Transverse colon (tissue), 3 donors: ENCODE measurements around the gene IL1RAPL1.

Source experiments
- EP300 ChIP-seq: sonication (generic); formaldehyde crosslinking; IDR thresholded peaks from one replicate; pipeline ENCODE4 v1.6.1; 2017; ENCODE audit warnings: antibody characterized with exemption, low read depth
- POLR2A ChIP-seq: fragments of 450-650 bp; IDR thresholded peaks from one replicate; pipeline ENCODE4 v1.6.1; 2016; ENCODE audit warnings: antibody characterized with exemption, mild to moderate bottlenecking, moderate library complexity
- TF ChIP-seq, protein P1 (sequence below), 5 experiments: fragments of 200-600 bp in 3 of 5; fragments of 450-650 bp in 2 of 5; sonication (generic) in 3 of 5; IDR thresholded peaks; 1 replicate in 2 of 5; 2 replicates in 3 of 5; pipeline ENCODE4 v1.5.1; 2016 to 2017; ENCODE audit warnings: antibody characterized with exemption in 5 of 5, inconsistent platforms in 3 of 5, mild to moderate bottlenecking in 2 of 5, moderate library complexity in 1 of 5

DNA sequence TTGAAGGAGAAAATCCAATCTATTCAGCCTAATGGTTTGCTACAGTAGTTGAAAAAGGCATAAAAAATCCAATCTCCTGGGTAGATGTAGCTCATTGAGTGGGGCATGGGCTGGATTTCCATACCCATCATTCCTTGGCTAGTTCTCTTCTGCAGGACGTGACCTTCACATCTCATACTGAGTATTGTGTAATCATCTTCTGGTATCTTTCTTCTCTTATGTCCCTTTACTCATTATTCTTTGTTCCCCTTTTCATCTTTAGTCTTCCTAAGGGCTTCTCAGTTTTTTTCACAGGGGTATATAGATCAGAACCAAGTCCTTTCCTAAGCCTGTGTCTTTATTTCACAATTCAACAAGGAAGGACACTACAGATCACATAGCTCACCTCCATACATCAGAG lies 900.5 kb downstream of the IL1RAPL1 start:
- TF ChIP-seq, protein P1, sequence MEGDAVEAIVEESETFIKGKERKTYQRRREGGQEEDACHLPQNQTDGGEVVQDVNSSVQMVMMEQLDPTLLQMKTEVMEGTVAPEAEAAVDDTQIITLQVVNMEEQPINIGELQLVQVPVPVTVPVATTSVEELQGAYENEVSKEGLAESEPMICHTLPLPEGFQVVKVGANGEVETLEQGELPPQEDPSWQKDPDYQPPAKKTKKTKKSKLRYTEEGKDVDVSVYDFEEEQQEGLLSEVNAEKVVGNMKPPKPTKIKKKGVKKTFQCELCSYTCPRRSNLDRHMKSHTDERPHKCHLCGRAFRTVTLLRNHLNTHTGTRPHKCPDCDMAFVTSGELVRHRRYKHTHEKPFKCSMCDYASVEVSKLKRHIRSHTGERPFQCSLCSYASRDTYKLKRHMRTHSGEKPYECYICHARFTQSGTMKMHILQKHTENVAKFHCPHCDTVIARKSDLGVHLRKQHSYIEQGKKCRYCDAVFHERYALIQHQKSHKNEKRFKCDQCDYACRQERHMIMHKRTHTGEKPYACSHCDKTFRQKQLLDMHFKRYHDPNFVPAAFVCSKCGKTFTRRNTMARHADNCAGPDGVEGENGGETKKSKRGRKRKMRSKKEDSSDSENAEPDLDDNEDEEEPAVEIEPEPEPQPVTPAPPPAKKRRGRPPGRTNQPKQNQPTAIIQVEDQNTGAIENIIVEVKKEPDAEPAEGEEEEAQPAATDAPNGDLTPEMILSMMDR (IDR thresholded peaks at IDR 0.05) = no peak
- TF ChIP-seq EP300 (no peak), POLR2A (no peak)
